ENCODE data around the gene DYNLL1.
"Not testable (repeated sequence)": the region's sequence is repeated elsewhere in the genome, so short reads cannot be mapped to it uniquely, and the experiment has no call there.

Gene DYNLL1

DNA sequence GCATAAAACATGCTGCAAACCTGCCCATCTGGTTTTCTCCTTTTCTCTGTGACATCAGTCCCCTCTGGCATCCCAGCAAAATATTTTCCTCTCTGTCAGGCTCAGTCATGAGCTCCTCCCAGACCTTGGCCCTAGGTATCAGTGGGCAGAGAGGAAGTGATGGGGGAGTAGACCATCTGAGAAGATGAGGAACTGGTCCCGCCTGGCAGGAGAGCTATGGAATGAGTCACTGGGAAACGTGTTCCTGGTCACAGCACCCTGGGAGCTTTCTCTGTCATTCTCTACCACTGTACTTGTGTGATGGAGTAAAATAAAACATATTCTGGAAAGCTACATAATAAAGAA is 21.3 kb upstream of the DYNLL1 start:
- no peak for DNase-seq (ENCODE audit: low read depth in 2 of 2)

DNA sequence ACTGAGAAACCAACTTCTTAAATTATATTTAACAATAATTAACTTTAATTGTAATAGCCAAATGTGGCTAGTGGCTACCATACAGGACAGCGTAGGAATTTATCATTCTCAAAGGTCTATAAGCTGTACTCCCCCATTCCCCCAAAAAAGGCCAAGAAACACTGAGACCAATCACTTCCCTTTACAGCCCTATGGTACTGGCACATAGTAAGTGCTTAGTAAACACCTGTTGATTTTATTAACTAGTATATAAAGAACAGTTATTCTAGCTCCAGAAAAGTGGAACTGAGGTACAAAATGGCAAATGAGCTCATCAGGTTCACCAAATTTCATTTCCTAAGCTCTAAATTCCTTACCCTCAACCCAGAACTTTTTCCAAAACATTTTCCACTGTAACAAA is 20.3 kb upstream of the DYNLL1 start:
- DNase-seq (ENCODE audit: low read depth in 2 of 2): no peak

DNA sequence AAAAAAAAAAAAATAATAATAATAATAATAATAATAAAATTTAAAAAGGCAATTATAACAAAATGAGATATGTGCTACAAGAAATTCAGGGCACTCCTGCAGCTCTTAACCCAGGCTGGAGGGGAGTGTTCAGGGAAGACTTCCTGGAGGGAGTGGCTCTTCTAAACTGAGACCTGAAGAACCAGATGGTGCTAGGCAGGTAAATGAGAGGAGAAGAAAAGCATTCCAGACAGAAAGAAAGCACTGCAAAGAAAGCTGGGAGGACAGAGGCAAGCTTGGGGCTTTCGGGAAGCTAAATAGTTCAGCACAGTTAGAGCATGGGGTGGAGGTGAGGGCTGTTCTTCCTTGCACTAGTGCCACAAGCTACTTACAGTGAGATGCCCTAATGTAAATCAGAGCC is 16.5 kb upstream of the DYNLL1 start:
- no peak for DNase-seq (ENCODE audit: low read depth in 2 of 2)

DNA sequence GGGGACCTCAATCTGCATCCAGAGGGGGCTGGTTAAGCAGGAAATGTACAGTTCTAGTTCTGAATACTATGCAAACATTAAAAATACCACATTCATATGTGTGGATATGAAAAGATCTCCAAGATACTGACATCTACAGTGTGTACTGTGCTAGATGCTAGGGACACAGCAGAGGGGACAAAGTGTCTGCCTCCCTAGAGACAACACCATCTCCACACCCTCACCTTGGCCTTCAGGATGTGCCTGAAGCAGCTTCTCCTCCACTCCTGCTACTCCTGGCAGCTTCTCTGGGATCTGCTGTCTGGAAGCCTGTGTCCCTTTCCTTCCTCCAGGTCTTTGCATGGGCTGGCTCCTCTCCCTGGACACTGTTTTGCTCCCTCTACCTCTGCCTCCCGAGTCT is 15.7 kb upstream of the DYNLL1 start:
- DNase-seq (ENCODE audit: low read depth in 2 of 2): no peak

DNA sequence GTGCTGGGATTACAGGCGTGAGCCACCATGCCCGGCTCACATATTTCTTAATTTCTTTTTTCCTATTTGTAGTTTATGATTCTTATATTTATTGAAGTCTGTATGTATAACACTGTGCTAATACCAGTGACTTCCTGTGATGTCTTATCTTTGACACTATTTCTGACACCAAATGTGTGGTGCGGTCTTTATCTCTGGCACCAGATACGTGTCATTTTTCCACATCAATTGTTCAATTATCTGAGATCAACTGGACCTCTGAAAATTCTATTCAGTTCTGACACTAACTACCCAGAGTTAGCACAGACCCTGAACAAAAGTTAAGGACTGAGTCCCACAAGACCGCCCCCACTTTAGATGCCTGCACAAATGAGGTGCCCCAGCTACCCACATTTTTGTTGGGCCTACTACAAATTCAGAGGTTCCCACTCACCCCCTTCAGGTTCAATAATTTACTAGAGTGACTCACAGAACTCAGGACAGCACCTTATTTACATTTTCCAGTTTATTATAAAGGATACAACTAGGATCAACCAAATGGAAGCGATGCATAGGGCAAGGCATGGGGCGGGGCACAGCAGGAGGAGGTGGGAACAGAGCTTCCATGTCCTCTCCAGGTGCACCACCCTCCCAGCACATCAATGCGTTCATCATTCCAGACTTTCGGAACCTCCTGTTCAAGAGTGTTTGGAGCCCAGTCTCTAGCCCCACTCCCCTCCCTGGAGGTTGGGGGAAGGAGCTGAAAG is 14.7 kb upstream of the DYNLL1 start:
- DNase-seq (ENCODE audit: low read depth in 2 of 2): no peak

- DNase-seq (ENCODE audit: low read depth in 2 of 2): no peak
These were observed 12.3 kb upstream of the DYNLL1 start for GRCh38 chr12:120483621-120484020.

- no peak for DNase-seq (ENCODE audit: low read depth in 2 of 2)
These were observed 9.7 kb upstream of the DYNLL1 start for GRCh38 chr12:120485961-120486881.

DNA sequence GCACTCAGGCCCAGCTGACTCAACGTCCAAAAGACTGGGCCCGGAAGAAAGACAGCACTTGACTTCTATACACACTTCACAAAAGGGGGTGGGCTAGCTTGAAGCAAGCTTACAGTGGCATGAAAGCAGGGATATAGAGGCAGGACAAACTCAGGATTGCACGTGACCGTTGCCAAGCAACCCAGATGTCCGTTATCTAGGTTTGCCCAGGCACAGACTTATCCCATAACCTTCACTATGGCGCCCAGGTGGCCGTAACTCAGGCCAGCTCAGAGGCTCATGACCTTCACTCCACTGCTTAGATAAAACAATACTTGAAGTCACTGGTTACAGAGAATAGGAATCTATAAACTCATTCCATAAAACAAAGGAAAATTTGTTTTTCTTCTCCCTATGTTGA is 8.4 kb upstream of the DYNLL1 start:
- DNase-seq (ENCODE audit: low read depth in 2 of 2): not testable (repeated sequence)

DNA sequence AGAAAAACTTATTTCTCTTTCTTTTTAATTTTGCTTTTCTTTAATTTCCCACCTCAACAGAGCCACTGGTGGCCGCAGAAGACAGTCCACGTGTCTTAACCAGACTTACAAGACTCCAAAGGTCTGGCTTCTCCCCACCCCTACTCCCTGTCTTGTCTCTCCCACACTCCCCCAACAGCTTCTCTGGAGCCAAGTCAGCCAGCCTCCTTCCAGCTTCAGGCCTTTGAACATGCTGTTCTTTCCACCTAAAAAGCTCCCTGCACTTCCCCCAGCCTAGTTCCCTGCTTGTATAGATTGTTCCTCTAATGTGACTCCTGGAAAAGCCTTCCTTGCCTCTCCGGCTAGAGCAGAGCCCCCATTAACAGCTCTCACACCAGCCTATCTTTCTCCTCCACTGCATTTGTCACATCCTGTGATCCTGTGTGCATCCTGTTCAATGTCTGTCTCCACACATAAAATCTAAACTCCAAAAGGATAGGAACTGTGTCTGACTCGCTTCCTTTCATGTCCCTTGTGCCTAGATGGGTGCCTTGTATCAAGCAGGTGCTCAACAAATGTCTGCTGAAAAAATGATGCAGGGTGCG is 7.8 kb upstream of the DYNLL1 start:
- DNase-seq (ENCODE audit: low read depth in 2 of 2): no peak

DNA sequence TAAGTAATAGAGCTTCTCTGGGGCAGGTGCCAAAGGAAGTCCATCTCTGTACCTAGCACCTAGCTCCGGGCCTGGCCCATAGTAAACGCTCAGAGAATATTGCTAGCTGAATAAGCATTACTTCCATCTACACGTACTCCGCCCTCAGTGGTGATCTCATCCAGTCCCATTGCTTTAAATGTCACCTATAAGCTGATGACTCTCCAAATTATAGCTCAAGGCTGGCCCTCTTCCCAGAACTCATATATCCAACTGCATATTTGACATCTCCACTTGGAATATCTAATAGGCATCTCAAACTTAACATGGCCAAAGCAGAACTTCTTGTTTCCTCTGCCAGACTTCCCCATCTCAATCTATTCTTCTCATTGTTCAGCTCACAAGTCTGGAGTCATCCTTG is 6.9 kb upstream of the DYNLL1 start:
- DNase-seq (ENCODE audit: low read depth in 2 of 2): no peak

GRCh38 chr12:120490325-120490724 is 5.6 kb upstream of the DYNLL1 start:
- DNase-seq (ENCODE audit: low read depth in 2 of 2): no peak

DNA sequence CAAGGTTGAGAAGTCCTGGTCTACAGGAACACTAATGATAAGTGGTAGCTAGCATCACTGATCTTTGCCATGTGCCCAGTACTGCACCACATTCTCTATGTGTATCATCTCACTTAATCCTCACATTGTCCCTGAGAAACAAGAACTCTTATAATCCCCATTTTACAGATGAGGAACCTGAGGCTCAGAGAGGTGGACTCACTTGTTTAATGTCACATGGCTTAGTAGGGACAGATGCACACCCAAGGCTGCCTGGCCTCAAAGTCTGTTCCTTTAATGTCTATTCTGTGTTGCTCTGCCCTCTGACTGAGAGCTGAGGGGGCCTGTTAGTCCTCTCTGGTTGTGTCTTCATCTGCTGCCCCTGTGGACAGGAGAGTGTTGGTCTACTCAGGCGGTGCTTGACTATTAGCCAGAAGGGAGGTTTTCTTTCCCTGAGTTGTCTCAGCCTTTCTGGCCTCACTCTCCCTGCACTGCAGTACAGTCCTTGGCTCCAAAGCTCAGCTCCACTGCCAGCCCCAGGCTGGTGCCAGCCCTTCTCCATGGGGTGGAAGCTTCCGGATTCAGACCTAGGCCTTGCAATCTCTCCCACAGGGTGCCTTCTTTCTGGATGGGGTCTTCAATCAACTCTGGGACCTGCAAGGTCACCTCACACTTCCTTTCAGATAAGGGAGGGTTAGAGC is 4.9 kb upstream of the DYNLL1 start:
- no peak for DNase-seq (ENCODE audit: low read depth in 2 of 2)

GRCh38 chr12:120495186-120495730 is 655 bp upstream of the DYNLL1 start:
- no peak for DNase-seq (ENCODE audit: low read depth in 2 of 2)

- no peak for DNase-seq (ENCODE audit: low read depth in 2 of 2)
These were observed 764 bp downstream of the DYNLL1 start for GRCh38 chr12:120496413-120497340.

DNA sequence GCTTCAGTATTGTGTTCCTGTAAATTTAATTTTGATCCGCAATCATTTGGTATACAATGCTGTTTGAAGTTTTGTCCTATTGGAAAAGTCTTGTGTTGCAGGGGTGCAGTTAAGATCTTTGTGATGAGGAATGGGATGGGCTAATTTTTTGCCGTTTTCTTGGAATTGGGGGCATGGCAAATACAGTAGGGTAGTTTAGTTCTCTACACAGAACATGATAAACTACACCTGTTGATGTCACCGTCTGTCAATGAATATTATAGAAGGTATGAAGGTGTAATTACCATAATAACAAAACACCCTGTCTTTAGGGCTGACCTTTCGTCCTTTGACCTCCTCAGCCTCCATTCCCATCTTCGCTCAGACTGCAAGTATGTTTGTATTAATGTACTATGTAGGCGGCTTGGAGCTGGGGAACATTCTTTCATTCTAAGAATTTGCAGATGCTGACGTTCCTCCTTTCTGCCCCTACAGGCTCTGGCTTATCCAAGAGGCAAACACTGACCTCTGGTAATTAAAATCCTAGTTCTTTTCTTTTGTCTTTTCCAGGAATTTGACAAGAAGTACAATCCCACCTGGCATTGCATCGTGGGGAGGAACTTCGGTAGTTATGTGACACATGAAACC is 1.7 kb downstream of the DYNLL1 start:
- DNase-seq (ENCODE audit: low read depth in 2 of 2): no peak

- DNase-seq (ENCODE audit: low read depth in 2 of 2): no peak
These were observed 3.1 kb downstream of the DYNLL1 start for GRCh38 chr12:120498870-120499515.

GRCh38 chr12:120500581-120500980 is 4.7 kb downstream of the DYNLL1 start:
- DNase-seq (ENCODE audit: low read depth in 2 of 2): no peak

DNA sequence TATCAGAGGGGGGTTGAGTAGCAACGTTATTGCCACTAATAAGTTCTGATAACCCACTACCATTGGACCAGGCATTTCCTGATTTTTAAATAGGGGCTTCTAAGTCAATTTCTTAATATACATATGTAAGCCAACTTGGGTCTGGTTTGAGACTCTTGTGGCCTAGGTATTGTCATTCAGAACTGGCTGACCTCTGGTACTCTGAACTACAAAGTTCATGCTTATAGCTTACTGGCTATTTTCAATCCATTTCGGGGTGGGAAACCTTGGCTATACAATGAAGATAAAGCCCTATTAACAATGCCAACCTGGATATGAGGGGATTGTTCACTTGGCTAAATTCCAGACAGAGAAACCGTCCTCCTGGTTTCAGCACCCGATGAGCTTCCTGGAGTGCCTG is 8.7 kb downstream of the DYNLL1 start:
- no peak for DNase-seq (ENCODE audit: low read depth in 2 of 2)

- DNase-seq (ENCODE audit: low read depth in 2 of 2): no peak
These were observed 12.6 kb downstream of the DYNLL1 start for GRCh38 chr12:120508537-120508936.

- no peak for DNase-seq (ENCODE audit: low read depth in 2 of 2)
These were observed 18.1 kb downstream of the DYNLL1 start for GRCh38 chr12:120514002-120514401.

Measured in fibroblast of skin of left biceps (primary cell).